Astrocyte (in vitro differentiated cells and primary cell): ENCODE measurements around the gene PDE4A.

Experiments used
- CTCF ChIP-seq: IDR thresholded peaks from 2 replicates; pipeline ENCODE4 v1.5.1; 2011; ENCODE audit warnings: low read depth, mild to moderate bottlenecking, inconsistent platforms, low read length, moderate library complexity; ENCODE audit not compliant: insufficient read depth
- EZH2 ChIP-seq: IDR thresholded peaks from 2 replicates; pipeline ENCODE4 v1.6.1; 2012; ENCODE audit warnings: mild to moderate bottlenecking, low read length, inconsistent platforms; ENCODE audit not compliant: insufficient read depth

- TF ChIP-seq CTCF (no peak), EZH2 (no peak)
These were observed 33.5 kb downstream of the PDE4A start for GRCh38 chr19:10453852-10454251.
